ES-I3 (cell line): ENCODE data around the gene CXorf66.
A peak's percentile ranks its signal among the peaks of the same experiment; 100 is the strongest.
"Not testable (repeated sequence)": the region's sequence is repeated elsewhere in the genome, so short reads cannot be mapped to it uniquely, and the experiment has no call there.

Experiments used
- H3K36me3 ChIP-seq: 2 replicates; pipeline ENCODE4 v1.6.1; 2013; ENCODE audit warnings: mild to moderate bottlenecking, low read length, control low read depth, moderate library complexity; ENCODE audit not compliant: insufficient read depth
- H3K4me1 ChIP-seq: 2 replicates; pipeline ENCODE4 v1.6.1; 2013; ENCODE audit warnings: mild to moderate bottlenecking, control low read depth, low read length; ENCODE audit not compliant: insufficient read depth
- H3K9ac ChIP-seq: 2 replicates; pipeline ENCODE4 v1.6.1; 2013; ENCODE audit warnings: low read depth, mild to moderate bottlenecking, low read length, moderate library complexity
- H3K9me3 ChIP-seq: 2 replicates; pipeline ENCODE4 v1.6.1; 2013; ENCODE audit warnings: mild to moderate bottlenecking, low read length, moderate library complexity; ENCODE audit not compliant: control insufficient read depth, insufficient read depth

The CXorf66 gene

DNA sequence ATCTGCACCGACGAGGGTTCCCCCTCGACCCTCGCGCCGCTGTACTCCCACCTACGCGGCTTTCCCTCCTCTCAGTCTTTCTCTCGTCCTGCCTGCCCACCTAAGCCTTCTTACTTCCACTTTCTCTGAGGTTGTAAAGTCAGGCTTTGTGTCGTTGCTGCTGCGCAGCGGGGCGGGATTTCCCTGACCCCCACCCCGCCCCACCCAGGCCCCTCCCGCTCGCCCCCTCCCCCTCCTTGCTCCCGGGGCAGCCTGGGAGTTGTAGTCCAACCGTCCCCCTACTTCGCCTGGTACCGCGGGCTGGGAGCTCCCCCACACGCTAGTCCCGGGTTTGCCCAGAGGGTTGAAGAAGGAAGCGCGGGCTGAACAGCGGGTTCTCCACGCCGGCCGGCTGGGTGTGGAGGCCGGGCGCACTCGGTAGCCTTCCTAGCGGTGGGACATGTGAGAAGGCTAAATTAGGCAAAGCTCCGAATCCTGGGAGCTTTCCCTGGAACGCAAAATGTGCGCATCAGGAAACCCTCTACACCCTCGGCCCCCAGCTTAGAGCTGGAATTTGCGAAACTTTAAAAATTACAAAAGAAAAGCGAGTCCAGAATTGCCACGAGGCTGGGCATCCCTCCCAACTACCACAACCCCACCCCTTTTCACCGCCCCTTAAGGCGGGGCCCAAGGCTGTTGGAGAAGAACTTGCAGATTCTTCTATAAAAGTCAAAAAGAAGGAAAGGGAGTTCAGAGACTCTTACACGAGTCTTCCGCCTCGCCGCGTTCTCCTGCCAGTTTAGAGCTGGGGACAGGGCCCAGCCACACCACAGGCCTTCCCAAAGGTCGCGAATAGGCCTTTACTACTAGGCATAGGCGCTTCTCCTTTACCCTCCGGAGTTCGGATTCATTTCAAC is 32.2 kb downstream of the CXorf66 start, which contains the start of gene ATP11C:
Gene ATP11C (minus strand): TSS at position 153 of the 896 bp plus-strand sequence. CDS start 1,011 bp downstream, outside the sequence.
- H3K4me1 ChIP-seq, result peaks cover 24% of the 10 kb centered on the region
- no peaks in the 10 kb centered on the region for H3K36me3 ChIP-seq
- H3K9ac ChIP-seq, result peak within 1 kb of the TSS; percentile 89
- H3K9me3 ChIP-seq, result no peaks in the 10 kb centered on the region

DNA sequence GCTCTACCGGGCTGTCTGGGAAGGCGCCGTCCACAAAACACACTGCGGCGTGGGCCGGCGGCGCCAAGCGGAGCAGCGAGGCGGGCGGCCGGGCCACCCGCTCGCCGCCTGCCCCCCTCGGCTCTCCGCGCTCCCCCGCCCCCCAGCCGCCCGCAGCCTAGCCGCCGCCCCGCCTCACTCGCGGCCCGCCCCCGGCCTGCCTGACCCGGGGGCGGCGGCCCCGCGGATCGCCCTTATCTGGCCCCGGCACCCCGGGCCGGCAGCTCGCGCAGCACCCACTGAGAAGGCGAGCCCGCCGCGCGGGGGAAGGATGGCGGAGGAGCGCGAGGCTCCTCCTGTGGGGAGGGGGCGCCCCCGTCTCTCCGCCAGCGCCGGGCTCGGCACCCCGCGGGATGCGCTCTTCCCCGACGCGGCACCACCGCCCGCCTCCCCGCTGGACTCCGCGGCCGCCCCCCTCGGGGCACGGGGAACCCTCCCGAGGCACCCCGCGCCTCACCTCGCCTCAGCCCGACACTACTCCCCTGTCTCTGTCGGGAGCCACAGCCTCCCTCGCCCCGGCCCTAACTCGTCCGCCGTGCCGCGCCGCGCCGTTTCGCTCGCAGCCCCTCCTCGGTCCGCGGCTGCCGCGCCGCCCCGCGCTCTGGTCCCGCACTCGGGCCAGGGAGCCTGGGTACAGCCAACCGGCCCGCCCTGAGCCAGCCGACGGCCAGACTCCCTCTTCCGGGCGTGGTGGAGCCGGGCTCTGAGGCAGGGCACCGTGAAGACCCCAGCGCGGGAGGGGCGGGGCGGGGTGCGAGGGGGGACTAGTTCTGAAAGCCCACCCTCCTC is 33.0 kb downstream of the CXorf66 start:
- peak overlapping the region; percentile 82 for H3K9ac ChIP-seq
- no peaks in the 10 kb centered on the region for H3K36me3 ChIP-seq
- peaks cover 23% of the 10 kb centered on the region for H3K4me1 ChIP-seq
- no peaks in the 10 kb centered on the region for H3K9me3 ChIP-seq

DNA sequence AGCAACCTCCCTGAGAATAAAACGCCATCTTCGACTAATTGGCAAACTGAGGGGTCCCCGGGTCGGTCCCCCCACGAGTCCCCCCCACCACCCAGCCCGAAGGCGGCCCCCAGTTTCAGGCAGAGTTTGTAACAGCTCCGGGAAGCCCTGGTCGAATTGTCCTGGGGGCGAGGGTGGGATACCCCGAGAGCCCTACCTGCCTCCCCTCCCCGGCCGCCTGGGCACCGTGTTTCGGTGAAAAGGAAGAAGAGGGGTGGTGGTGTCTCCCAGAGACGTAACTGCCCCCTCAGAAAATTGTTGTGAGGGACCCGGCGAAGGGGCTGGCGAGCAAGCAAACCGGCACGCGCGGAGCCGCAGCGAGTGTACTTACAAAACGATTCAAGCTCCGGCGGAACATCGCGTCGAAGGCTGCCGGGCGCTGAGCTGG is 33.7 kb downstream of the CXorf66 start:
- peaks cover 17% of the 10 kb centered on the region for H3K4me1 ChIP-seq
- no peaks in the 10 kb centered on the region for H3K9me3 ChIP-seq
- H3K36me3 ChIP-seq, result no peaks in the 10 kb centered on the region
- H3K9ac ChIP-seq, result peak overlapping the region; percentile 82

DNA sequence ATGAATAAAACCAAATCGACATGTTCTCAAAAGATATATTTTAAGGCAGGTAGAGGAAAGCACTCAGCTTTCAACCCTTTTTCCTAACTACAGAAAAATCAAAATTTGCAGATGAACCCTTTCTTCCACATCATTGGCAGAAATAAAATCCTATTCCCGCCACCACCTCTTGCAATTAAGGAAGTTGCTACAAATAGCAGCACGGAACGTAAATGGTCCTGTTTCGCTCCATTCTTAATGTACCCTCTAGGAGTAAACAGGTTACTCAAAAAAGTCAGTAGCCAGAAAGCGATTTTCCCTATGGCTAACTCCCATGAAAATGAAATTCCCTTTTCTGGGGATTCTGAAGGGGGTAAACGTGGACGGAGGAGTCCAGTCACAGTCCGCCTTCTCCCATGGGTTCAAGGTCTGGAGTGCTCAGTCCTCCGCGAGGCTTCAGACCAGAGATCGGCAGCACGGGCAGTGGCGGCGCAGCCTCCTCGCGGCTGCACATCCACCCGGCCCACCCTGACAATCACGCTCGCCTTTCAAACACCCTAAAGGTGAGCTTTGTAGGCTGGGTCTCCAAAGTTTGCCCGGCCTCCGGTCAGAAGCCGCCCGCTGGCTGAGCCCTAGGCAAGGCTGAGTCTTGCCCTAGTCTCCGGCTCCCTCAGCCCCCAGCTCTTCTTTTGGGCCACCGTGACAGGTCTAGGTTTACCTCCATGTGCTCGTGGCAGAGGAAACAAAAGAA is 34.2 kb downstream of the CXorf66 start:
- Histone ChIP-seq H3K4me1 (peaks cover 13% of the 10 kb centered on the region), H3K9me3 (no peaks in the 10 kb centered on the region), H3K9ac (peak overlapping the region; percentile 82), H3K36me3 (no peaks in the 10 kb centered on the region)

DNA sequence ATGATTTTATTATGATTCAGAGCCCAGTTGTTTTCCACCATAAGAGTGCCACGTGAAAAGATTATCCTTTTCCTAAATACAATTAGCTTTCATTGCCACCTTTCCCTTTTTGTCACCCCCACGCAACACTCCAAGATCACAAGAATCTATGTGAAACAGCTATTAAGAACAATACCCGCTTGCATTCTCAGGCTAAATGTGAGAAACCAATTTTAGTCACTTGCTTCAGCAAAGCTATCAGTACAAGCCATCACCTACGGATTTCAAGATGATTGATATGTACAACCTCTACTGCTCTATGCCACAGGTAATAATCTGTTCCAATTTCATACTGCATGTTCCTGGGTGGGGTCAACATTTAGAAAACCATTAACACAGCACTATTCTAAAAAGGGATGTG is 34.9 kb downstream of the CXorf66 start:
- Histone ChIP-seq H3K36me3 (no peaks in the 10 kb centered on the region), H3K9me3 (no peaks in the 10 kb centered on the region), H3K9ac (peak overlapping the region; percentile 82), H3K4me1 (0 out of 2 replicates have a peak, but pooled peaks cover 10% of the 10 kb centered on the region)

DNA sequence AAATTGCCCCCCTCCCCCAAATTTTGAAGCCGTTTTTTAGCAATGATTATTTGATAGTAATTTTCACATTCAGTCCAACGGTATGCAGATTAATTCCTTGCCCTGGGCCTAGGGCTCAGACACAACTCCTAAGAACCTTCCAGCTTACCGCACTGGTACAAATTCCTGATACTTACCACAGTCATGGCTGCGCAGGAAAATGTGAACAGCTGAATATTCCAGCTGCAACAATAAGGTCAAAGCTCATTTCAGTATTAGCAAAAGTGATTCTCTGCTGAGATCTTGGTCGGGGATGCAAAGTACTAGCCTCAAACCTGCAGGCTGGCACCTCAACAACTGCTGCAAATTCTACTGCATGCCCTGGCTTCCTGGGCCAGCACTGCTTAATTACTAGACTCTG is 35.4 kb downstream of the CXorf66 start:
- Histone ChIP-seq H3K36me3 (no peaks in the 10 kb centered on the region), H3K9me3 (no peaks in the 10 kb centered on the region), H3K4me1 (0 out of 2 replicates have a peak, but pooled peaks cover 10% of the 10 kb centered on the region), H3K9ac (no peak overlapping the region)

DNA sequence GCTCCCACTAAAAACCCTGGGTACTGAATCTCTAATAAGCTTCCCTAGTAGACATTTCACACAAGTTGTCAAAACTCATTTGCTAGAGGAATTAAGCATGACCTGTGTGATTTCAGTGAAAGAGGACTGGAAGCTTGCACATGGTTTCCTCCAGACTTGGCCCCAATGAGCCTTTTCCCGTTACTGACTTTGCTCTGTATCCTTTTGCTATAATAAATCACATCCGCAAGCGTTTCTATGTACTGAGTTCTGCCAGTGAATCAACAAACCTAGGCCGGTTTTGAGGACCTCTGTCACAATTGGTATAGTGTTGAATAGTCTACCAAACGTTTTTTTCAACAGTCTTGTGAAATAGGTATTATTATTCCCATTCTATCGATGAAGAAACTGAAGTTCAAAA is 40.6 kb downstream of the CXorf66 start:
- H3K4me1 ChIP-seq, result 0 out of 2 replicates have a peak, but pooled peaks cover under 1% of the 10 kb centered on the region
- H3K9me3 ChIP-seq, result no peaks in the 10 kb centered on the region
- H3K9ac ChIP-seq, result no peak overlapping the region
- H3K36me3 ChIP-seq, result no peaks in the 10 kb centered on the region

DNA sequence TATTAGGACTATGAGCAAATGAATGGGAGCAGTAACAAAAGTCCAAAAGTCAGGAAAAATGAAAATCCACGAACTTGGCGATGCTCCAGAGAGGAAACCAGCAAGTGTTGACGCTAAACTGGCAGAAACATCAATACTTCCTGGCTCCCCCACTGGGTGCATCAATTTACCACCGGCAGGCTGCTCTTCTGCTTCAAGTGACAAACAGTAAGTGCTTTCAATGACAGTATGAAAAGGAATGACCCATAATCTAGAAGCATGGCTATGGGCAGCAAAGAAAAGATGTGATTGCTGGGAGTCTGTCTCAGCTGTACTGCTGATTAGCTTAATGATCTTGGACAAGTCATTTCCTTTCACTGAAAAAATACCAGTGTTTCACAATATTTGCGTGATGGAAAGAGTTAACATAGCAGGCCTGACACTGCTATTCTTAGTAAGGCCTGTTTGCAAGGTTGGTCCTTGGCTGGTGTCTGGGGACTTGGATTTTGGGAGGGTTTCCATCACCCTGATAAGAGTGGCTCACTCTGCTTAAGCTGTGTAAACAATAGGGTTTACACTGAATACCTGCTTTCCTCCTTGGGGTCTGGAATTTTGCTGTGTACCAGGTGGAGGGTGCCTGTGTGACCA is 41.1 kb downstream of the CXorf66 start:
- H3K36me3 ChIP-seq, result no peaks in the 10 kb centered on the region
- H3K9me3 ChIP-seq, result no peaks in the 10 kb centered on the region
- no peaks in the 10 kb centered on the region for H3K4me1 ChIP-seq
- H3K9ac ChIP-seq, result no peak overlapping the region

DNA sequence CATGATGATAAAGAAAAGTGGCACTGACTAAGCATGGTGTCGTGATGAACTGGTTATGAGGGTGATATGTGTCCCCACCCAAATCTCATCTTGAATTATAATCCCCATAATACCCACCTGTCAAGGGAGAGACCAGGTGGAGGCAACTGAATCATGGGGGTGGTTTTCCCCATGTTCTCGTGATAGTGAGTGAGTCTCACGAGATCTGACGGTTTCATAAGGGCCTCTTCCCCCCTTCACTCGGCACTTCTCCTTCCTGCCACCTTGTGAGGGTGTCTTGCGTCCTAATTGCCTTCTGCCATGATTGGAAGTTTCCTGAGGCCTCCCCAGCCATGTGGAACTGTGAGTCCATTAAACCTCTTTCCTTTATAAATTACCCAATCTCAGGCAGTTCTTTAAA is 44.2 kb downstream of the CXorf66 start:
- not testable (repeated sequence) for H3K9me3 ChIP-seq, H3K9ac ChIP-seq, H3K4me1 ChIP-seq, H3K36me3 ChIP-seq

DNA sequence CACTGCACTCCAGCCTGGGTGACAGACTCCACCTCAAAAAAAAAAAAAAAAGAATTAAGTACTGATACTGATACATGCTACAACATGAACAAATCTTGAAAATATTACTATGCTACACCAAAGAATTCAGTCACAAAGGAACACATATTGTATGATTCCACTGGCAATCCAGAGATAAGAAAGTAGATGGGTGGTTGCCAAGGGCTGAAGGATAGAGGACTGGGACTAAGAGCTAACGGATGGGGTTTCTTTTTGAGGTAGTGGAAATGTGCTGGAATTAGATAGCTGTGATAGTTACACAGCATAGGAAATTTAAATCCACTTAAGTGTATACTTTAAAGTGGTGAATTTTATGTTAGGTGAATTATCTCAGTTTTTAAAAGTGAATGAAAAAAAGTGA is 45.0 kb downstream of the CXorf66 start:
- Histone ChIP-seq H3K36me3 (no peaks in the 10 kb centered on the region), H3K4me1 (no peaks in the 10 kb centered on the region; the same call in 1 of the 2 replicates), H3K9me3 (no peaks in the 10 kb centered on the region), H3K9ac (no peak overlapping the region)

DNA sequence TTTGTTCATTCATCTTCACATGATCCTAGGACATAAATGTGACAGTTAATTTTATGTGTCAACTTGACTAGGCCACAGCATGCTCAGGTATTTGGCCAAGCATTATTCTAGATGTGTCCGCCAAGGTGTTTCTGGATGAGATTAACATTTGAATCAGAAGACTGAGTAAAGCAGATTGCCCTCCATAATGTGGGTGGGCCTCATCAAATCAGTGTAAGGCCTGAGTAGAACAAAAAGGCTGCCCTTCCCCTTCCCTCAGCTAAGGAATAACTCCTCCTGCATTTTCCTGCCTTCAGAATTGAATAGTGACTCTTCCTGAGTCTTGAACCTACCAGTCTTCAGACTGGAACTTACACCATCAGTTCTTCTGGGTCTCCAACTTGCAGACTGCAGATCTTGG is 50.9 kb downstream of the CXorf66 start:
- Histone ChIP-seq H3K4me1 (peaks cover 16% of the 10 kb centered on the region), H3K36me3 (0 out of 2 replicates have a peak, but pooled peaks cover 3% of the 10 kb centered on the region), H3K9ac (no peak overlapping the region), H3K9me3 (no peaks in the 10 kb centered on the region)

DNA sequence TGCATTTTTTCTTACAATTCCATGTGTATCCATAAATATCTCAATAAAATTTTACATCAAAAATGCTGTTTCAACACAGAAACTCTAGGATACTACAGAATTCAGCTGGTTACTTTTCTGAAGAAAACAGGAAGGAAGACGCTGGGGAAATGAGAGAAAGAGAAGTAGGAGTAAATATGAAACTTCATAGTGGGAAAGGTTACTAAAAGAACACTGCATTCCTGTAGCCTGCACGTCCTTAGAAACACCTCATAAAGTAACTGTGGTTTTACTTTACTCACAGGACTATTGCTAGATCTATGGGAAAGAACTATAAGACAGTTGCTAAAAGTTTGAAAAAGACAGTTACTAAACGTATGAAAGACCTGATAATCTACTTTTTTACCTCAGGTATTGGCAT is 55.6 kb downstream of the CXorf66 start:
- no peaks in the 10 kb centered on the region for H3K9me3 ChIP-seq

DNA sequence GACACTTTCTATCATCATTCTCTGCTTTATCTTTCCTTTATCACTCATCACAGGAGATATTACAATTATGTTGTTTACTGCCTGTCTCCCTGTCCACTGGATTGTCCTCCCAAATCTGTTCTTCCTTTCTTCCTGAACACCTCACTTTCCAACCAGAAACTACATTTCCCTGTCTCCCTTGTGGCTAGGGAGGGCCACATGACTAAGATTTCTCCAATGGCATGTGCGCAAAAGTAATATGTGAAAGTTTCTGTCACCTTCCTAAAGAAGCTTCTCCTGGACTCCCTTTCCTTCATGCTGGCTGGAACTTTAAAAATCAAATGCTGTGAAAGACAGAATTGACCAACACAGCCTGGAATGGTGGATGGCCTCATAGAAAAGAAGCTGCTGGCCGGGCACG is 58.2 kb downstream of the CXorf66 start:
- no peaks in the 10 kb centered on the region for H3K36me3 ChIP-seq
- H3K4me1 ChIP-seq, result peaks cover 13% of the 10 kb centered on the region; the same call in 1 of the 2 replicates

More for the DNA sequence above, 55.6 kb downstream of the CXorf66 start:
- Histone ChIP-seq H3K4me1 (peaks cover 20% of the 10 kb centered on the region), H3K36me3 (0 out of 2 replicates have a peak, but pooled peaks cover 3% of the 10 kb centered on the region), H3K9ac (no peak overlapping the region)

More for the DNA sequence above, 58.2 kb downstream of the CXorf66 start:
- Histone ChIP-seq H3K9ac (no peak overlapping the region), H3K9me3 (no peaks in the 10 kb centered on the region)
